RCC 7860 (cell line): ENCODE measurements around the gene PKP2.
A peak's percentile ranks its signal among the peaks of the same experiment; 100 is the strongest.

Experiments
- DNase-seq: peaks from one replicate; pipeline ENCODE4 v3.0.0-alpha.2; 2015; ENCODE audit warnings: low spot score
- FAIRE-seq: peaks from 2 replicates; lab custom pipeline; 2012; peaks lifted over from hg19 to GRCh38; lab: Jason Lieb, UNC

PKP2 gene

DNA sequence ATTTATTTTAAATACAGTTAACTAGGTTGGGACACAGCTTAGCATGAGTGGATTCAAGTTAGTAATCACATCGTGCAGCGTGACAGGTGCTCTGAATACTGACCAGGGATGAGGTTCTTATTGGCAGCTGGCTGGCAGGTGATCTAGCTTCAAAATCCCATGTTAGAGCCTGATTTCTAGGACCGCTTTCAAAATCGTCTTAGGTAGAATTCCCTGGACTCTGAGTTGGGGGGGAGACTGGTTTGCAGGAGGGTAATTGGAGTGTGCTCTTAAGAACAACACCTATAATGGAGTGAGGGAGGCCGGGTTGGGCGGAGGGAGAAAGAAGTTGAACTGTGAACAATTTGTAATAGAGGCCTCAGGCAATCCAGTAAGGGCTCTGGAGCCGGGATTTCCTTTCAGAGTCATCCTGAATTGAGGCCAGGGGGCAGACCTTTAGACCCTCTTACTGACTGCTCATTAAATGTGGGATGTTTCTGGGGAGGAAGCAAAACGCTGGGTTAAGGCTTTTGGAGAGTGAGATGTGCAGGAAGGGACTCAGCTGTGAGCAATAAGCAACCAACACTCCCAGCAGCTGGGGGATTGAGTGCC, 140.0 kb downstream of the PKP2 start:
- no peak for FAIRE-seq

GRCh38 chr12:32755654-32756475, 140.7 kb downstream of the PKP2 start, which contains the start of gene YARS2:
Gene YARS2, minus strand, starts transcription at chr12:32755897. Its CDS starts 23 bp downstream, at chr12:32755874.
- FAIRE-seq (peak; percentile 76), DNase-seq (peak; percentile 93)

More for the DNA sequence above, 140.0 kb downstream of the PKP2 start:
- DNase-seq: no peak

DNA sequence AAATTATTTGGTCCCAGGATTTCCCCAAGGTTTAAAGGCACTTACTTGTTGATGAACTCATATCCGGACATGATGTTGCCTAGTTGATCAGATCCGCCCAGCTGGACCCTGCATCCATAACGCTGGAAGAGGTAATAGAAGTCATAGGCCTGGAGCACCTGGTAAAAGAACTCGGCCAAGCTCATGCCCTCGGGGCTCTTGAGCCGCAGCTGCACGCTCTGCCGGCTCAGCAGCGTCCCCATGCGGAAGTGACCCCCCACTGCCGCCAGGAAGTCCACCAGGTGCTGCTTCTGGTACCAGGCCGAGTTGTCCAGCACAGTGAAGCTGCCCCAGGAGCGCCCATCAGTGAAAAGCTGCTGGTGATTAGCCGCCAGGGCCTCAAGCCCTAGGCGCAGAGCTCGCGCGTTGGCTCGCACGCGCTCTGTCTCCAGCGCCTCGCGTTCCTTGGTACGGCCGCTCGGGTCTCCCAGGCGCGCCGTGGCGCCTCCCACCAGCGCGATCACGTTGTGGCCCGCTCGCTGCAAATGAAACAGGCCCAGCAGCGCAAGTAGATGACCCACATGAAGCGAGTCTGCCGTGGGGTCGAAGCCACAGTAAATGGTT, 141.4 kb downstream of the PKP2 start:
- FAIRE-seq: no peak
- DNase-seq: peak; percentile 70

DNA sequence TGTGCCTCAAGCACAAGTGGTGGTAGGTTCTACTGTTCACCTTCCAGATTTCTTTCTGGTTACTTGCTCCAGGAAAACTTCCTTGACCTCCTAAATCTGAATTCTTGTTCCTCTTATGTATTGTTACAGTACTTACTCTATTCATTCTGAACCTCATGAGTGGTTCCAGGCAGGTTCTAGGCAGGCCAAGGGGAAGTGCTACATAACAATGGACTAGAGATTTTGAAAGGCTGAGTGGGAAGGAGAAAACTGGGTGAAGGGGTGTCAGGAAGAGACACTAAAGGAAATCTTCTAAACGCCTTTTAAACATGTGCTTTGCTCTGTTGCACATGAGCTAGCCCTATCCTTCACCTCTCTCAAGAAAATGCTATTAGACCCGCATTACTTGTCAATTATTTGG, 142.5 kb downstream of the PKP2 start:
- DNase-seq (no peak), FAIRE-seq (no peak)

DNA sequence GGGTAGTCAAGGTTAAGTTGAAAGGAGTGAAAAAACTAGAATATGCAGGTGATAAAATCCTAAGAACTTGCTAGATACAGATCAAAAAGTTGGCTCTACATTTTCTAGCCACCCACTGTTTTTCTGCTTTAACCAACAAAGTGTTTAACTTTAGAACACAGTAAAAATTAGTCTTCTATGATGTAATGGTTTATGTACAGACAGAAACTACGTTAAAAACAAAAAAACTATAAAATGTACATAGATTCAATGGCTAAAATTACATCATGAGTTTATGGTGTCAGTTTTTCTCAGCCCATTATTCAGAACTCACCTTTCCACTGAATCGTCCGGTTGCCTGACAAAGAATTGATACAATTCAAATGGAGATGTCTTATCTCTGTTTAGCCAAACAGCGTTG, 143.0 kb downstream of the PKP2 start:
- no peak for DNase-seq
- no peak for FAIRE-seq

- no peak for FAIRE-seq
- DNase-seq: no peak
Observed at GRCh38 chr12:32743264-32743663, 153.3 kb downstream of the PKP2 start.

- DNase-seq (no peak), FAIRE-seq (no peak)
Observed at GRCh38 chr12:32742133-32742532, 154.4 kb downstream of the PKP2 start.
